NCI-H146 treated with DMSO at 0.1 percent for 48 hours (cell line): ENCODE measurements around the gene CD74.

Experiments
- DNase-seq: peaks from one replicate; lab custom pipeline; 2025; ENCODE audit not compliant: unreplicated experiment; lab: John Stamatoyannopoulos, UW

The CD74 gene

DNA sequence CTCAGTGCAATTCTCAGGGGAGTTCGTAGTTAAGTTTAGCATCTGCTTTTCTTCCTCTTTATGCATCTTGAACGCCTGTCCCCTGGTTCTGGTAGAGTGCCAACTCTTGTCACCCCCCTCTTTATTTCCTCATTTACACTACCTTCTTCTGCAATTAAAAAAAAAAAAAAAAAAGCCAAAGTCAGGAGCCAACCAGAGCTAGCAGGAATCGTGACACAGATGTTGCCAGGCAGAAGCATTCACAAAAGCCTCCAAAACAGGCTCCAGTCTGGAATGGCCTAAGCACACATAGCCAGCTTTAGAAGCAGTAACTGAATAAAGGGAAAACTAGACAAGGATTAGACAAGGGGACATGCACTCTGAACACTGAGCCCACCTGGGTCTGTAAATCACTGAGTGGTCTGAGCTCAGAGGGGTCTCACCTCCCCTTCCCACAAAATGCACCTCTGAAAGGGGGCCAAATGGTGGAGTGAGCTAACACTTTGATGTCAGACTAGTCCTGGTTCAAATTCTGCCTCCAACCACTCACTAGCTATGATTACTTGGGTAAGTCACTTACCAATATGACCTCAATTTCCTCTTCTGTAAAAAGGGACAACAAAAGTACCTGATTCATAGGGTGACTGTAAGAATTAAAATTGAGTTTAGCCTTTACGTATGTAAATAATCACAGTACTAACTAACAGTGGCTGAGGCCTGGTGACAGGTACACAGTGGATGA is 2.0 kb downstream of the CD74 start:
- DNase-seq, result peak; percentile 39

DNA sequence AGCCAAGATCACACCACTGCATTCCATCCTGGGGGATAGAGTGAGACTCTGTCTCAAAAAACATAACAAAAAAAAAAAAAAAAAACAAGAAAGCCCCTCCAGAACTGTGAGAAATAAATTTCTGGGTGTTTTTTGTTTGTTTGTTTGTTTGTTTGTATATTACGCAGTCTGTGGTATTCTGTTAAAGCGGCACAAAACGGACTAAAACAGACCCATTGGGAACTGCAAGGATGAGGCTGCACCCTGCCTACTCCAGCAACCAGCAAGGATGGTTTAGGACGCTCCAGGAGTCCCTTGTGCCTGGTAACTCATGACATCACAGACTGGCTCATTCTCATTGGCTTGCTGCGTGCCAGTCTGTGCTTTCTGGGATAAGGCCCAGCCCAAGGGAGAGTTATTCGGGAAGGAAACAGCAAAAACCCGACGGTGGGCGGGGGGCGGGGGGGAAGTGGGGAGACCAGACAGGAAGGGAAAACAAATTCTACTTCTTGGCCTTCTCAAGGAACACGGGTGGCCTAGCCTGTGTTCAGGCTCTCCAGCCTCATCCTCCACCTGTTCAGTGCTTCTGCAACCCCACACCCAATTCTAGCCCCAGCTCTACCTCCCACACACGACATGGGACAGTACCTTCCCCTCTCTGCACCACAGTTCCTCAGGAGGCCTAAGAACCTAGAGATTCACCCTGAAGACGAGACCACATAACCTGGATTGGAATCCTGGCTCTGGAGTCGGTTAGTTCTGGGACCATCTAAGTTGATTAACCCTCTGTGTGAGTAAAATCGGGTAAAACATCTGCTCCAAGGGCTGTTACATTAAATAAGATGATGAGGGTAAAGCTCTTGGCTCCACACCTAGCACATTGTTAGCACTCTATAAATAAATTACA is 2.8 kb downstream of the CD74 start:
- peak; percentile 75 for DNase-seq

DNA sequence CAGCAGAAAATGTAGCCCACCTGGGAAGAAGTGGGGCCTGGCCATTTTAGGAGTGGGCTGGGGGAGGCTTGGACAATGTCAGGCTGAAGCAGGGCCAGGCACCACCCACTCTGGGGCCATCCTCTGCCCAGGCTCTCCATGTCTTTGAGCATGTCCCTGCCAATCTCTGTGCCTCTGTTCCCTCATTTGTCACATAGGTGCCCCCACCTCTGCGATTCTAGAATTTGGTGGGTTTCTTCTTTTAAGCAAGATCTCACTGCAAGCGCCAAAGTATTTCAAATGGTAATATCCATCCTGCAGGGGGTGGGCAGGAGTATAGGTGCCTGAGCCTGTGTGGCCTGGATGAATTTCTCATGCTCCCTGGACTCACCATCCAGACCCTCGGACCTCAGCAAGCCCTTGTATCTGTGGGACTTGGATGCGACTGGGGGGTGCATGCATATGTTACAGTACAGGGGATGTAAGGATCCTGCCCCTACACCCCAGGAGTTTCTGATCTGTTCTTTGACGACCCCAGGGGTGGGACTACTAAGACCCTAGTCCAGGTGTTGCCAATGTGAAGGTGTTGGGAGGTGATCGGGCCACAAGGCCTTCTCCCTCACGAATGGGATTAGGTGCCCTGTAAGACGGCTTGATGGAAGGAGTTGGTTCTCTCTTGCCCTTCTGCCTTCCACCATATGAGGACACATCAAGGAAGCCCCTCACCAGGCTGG is 4.3 kb downstream of the CD74 start:
- DNase-seq, result no peak

DNA sequence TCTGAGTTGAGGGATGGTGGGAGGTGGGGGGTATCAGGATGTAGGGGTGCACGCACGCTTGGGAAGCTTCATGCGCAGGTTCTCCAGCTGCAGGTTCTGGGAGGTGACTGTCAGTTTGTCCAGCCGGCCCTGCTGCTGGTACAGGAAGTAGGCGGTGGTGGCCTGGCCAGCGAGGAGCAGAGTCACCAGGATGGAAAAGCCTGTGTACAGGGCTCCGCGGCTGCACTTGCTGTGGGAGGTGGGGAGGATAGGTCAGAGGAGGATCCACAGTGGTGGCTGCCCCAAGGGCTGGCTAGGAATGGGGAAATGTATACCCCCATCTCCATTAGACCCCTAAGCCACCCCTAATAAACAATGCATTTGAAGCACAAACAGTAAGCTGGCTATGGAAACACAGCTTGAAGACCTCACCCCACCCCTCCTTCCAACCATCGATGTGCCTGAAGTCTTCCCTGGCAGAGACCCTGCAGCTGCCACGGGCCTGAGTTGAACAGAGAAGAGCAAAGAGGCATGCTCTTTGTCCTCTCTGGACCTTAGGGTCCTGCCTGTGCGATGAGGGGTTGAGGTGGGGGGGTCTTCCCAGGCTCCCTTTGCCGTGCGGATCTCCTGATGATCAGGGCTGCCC is 5.5 kb downstream of the CD74 start:
- peak; percentile 11 for DNase-seq

DNA sequence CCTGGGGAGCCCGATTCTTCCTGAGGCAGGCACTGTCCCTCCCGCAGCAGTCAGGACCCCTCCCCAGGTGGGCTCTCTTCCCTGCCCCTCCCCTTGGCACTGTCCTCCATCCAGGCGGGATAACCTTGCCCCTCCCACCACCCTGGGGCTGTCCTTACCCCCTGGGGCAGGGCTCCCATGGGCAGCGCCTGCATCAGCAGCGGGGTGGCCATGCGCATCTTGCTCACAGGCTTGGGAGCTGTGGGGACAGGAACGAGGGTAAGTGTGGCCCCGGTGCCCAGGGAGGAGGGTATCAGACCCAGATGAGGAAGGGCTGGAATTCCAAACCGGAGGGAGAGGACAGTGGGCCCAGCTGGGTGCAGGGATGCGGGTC is 6.0 kb downstream of the CD74 start:
- DNase-seq, result no peak

DNA sequence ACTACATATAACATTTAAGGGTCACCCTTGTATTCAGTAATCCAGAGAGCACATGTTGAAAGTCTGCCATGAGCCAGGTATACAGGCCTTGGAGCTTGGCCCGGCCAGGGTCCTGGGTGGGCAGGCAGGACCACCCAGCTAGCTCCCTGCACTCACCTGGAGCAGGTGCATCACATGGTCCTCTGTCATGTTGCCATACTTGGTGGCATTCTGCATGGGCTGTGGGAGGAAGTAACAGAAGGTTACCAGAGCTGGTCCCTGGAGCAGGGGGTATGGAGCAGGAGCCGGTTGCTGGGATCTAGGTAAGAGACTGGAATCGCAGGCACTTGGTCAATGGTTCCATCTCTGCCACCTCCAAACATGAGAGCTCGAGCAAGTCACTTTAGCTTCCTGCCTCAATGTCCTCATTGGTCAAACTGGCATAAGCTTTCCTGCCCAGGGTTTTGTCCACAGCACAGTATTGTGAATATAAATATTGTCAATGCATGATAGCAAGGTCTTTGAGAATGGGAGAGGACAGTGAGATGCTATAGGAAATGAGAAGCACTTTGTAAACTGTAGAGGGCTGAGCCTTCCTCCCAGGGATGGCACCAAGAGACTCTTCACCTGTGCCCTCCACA is 6.5 kb downstream of the CD74 start:
- no peak for DNase-seq

DNA sequence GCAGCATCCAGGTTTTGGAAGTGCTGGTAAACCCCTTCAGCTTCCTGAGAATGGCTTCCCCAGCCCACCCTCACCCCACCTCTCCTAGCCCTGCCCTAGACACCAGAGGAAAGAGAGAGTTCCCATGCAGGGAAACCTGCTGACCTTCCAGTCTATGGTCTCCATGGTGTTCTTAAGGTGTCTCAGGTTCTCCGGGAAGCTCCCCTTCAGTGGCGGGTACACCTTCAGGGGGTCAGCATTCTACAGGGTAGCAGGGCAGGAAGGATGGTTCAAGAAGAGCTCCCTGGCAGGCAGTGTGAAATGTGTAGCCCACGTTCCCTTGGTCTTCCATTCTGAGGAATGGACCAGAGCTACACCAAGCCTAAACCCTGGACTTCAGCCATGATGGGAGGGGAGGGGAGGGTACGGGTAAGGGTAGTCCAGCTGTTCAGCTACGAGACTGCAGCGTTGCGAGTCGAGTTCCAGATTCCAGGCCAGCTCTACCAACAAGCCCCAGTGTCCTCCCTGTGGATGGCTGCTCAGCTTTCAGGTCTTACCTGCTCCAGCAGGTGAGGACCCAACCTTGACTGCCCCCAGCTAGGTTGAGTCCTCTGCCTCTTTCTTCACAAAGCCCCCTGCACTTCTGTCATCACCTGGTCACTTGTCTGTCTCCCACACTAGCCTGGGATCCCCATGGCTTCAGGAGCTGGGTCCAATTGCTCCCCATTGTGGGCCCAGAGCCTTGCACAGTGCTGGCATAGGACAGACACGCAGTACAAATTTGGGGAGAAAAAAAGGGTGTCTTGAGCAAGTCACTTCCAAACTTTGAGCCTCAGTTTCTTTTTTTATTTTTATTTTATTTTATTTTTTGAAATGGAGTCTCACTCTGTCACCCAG is 7.5 kb downstream of the CD74 start:
- DNase-seq, result no peak

DNA sequence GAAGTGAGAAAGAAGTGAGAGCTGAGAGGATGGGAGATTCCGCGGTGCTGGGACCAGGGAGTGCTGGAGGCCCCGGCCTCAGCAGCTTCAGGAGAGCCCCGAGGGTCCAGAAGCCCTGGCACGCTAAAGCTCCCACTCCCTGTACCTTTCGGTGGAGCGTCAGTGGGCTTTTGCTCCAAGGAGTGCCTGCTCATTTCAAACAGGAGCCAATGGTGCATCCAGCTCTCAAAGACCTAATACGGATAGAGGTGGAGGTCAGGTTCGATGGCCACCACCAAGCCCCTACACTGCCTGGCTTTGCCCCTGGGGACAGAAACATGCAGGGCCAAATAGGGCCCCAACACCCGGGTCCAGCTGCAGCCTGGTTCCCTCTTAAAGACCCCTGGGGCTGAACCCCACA is 8.2 kb downstream of the CD74 start:
- no peak for DNase-seq

DNA sequence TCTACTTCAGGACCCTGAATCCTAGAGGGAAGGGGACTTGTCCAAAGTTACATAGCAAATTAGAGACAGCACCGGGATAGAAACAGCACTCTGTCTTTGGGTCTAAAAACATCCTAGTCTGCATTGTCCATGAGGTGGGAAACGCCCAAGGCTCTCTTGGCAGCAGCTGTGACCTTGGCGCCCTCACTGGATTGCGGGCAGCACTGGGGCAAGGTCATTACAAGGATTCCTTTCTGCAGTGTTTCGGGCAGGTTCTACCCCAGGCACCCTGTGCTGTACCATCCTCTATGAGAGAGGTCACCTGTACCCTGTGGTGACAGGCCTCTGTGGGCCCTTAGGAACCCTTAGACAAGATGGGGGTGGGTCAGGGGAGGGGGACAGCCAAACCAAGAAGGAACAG is 8.6 kb downstream of the CD74 start:
- DNase-seq, result no peak

DNA sequence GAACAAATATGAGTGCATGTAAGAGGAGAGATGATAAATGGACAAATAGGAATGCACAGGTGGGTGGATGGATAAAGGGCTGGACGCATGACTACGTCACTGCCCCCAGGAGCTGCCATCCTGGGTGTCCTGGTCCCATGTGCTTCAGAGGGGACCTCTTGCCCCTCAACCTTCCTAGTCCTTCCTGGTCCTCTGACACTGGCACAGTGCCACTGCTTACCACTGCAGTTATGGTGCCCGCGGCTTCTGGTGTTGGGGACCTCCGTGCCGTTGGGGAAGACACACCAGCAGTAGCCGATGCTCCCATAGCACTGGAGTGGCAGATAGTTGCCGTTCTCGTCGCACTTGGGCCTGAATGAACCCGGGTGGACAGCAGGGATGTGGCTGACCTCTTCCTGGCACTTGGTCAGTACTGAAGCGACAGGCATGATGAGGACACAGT is 9.8 kb downstream of the CD74 start:
- DNase-seq, result no peak

DNA sequence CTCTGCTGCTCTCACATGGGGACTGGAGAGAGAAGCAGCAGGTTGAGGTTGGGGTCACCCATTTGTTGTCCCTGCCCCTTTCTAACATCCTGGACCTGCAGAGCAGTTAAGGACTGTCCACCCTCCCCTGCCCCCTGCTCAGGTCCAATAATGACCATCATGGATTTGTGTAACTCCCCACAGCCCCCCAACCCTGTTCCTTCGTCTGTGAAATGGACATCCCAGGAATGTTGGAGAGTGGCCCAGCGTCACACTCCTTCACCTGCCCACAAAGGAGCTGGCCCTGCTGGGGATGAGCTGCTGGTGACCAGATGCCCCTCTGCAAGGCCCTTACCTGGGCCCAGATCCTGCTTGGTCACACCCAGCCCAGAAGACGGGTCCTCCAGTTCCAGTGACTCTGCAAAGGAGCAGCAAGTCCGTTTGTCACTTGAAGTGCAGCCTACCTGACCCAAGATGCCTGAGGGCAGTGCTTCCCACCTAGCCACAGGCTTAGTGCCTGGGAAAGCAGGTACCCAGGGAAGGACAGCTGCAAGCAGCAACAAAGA is 10.4 kb downstream of the CD74 start:
- DNase-seq, result no peak

DNA sequence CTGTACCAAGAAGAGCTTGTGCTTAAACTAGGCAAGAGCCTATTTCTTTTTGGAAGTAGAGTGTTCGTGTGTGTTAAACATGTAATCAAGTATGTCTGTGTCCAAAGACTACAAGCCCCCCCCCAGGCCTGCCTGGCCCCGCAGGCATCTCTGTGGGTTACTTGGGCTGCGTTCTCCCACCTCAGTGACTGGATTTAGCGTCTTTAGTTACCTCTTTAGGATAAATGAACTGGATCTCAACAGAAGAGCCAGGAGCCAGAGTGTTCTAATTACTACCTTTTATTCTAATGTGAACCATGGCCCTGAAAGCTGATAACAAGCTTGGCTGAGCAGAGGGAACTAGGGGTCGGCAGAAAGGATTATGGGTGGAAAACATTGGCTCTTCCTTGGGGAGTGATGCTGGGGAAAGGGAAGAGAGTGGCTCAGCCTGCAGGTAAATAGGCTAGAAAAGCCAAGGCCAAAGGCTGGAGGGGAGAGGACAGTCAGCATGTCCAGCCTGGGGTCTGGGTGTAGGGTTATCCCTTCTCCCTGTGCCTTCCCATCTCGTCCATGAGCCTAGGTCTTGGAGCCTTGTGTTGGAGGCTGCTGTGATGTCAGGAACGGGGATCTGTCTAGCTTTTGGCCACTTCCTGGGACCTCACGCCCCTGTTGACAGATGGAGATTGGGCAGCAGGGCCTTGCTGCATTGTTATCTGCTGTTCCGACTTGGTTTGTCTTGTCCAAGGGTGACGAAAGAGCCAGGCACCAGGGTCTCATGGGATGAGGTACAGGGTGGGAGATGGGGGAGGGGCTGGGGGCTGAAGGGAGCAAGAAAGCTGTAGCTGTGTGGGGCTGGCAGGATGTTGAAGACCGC is 11.1 kb downstream of the CD74 start:
- DNase-seq, result no peak

DNA sequence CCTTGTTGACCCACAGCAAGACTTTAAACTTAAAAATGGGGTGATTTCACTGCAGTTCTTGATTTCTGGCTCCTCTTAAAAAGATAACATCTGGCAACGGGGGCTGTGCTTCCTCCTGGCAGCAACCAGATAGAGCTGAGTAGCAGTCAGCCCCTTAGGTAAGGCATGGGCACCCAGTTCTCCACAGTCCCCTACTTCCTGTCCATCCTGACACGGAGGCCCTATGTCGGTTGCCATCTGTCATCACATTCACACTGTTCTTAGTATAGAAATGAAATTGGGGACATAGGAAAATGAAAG is 11.7 kb downstream of the CD74 start:
- no peak for DNase-seq

DNA sequence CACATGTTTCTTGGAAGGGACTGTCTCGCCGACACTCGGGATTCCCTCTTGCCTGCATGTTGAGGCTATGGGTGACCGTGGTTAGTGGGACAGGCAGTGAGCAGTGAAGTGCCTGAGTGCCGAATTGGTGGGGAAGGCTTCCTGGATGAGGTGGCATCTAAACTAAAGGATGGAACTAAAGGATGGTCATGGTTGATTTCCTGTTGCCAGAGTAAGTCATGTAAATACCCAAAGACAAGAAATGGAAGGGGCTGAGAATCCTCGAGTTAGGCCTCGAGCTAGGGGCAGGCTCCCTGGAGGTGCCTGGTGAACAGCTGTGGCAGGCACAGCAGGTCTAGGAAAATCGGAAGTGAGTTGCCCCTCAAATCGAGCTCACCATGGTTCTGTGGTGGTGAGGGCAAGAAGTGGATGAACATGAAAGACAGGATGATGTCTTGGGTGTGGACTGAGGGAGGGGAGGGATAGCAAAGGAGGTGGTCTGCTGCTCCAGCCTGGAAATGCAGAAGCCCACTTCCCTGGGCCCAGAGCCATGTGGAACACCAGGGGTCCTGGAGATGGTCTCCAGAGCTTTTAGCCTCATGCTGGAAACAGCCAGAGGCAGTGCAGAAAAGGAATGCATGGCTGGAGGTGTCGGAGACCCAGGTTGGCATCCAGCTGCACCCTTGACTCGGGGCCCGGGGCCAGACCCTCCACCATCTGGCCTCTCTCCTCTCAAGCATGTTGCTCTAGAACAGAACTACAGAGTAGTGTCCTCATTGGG is 12.2 kb downstream of the CD74 start:
- DNase-seq, result no peak

DNA sequence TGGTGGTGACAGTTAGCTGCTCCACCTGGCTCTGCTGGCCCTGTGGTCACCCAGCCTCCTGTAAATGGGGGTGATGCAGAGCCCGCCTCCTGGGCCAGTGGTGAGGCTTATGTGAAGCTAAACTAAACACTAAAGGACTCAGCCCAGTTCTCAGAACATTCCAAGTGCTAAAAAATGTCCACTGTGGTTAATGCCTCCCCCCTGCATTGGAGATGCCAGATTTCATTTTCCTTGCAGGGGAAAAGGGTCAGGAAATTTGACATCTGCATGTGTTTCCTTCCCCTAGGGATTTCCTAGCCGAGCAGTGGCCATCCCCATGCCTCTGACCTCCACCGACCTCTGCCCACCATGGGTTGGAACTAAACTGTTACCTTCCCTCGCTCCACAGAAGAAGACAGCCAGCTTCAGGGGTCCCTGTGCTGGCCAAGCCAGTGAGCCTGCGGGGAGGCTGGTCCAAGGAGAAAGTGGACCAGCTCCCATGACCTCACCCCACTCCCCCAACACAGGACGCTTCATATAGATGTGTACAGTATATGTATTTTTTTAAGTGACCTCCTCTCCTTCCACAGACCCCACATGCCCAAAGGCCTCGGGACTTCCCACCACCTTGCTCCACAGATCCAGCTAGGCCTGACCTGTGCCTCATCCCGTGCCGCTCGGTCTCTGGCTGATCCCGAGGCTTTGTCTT is 13.0 kb downstream of the CD74 start:
- no peak for DNase-seq

DNA sequence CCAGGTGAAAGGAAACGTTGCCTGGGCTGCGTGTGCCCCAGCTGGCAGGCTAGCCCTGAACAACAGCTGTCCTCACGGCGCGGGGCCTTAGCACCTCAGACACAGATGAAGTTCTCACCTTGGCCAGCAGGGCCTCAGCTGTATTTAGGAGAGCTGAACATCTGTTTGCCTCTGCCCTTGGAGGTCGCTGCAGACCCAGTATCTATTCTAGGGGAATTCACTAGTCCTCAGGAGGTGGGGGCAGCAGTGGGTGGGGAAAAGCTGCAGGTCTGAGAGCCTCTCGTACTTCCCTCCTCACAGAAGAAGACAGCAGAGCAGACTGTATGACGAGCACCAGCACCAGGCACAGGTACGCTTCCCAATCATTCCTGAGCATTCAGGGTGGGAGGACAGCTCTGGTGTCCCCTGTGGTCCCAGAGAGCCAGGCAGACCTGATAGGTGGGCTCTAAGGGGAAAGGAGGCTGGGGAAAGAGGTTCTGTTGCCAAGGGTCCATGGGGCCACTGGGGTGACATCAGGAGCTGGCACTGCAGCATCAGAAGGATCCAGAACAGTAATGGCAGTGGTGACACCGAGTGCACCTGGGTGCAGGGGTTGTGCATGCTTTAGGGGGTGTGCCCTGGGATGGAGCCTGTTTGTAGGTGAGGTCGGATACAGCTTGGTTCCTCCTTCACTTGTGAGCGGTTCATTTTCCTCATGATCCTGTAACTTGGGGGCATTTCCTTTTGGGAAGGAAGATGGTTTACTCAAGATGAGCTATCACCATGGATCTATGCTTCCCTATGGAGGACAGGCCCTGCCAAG is 13.8 kb downstream of the CD74 start:
- DNase-seq, result no peak
